Gastrocnemius medialis (tissue), 4 donors: Measurements from ENCODE around the gene UBE2E1. TPM values are rescaled to one million over a fixed set of nuclear protein-coding genes. Genes with fewer than 3 reads are reported as not detected.
A peak's percentile ranks its signal among the peaks of the same experiment; 100 is the strongest.
"Not testable (repeated sequence)": the region's sequence is repeated elsewhere in the genome, so short reads cannot be mapped to it uniquely, and the experiment has no call there.

Experiments
- ATAC-seq, 2 donors: fragments of 150-250 bp; one replicate each; pipeline ENCODE4 v1.9.1; 2016
- DNase-seq, 2 donors: peaks; one replicate each; pipeline ENCODE4 v3.0.0-alpha.2; 2019
- H3K27ac ChIP-seq, 4 donors: fragments of 200-600 bp; sonication (generic); 1 replicate in 1 of 4; 2 replicates in 3 of 4; pipeline ENCODE4 v1.5.1; 2016 to 2018; ENCODE audit warnings: mild to moderate bottlenecking in 2 of 4, moderate library complexity in 1 of 4
- H3K27me3 ChIP-seq, 3 donors: fragments of 200-600 bp; sonication (generic) in 2 of 3; 1 replicate in 1 of 3; 2 replicates in 2 of 3; pipeline versions ENCODE4 v1.5.1 to v1.6.0; 2016 to 2019; ENCODE audit warnings: mild to moderate bottlenecking in 1 of 3, moderate library complexity in 1 of 3
- H3K36me3 ChIP-seq, 2 donors: fragments of 200-600 bp; sonication (generic) in 1 of 2; one replicate each; pipeline ENCODE4 v1.5.1; 2017 to 2018
- H3K4me1 ChIP-seq, 2 donors: fragments of 200-600 bp; sonication (generic) in 1 of 2; one replicate each; pipeline ENCODE4 v1.5.1; 2016 to 2017; ENCODE audit warnings: mild to moderate bottlenecking in 2 of 2
- H3K4me3 ChIP-seq, 4 donors: fragments of 200-600 bp; sonication (generic) in 3 of 4; 1 replicate in 1 of 4; 2 replicates in 3 of 4; pipeline ENCODE4 v1.5.1; 2016 to 2019; ENCODE audit warnings: mild to moderate bottlenecking in 2 of 4
- H3K9me3 ChIP-seq, 3 donors: fragments of 200-600 bp; sonication (generic) in 2 of 3; 1 replicate in 1 of 3; 2 replicates in 2 of 3; pipeline ENCODE4 v1.5.1; 2016 to 2019
- CTCF ChIP-seq, 5 experiments: fragments of 450-650 bp in 3 of 5; fragments of 200-600 bp in 2 of 5; sonication (generic) in 2 of 5; IDR thresholded peaks in 4 of 5; conservative IDR thresholded peaks in 1 of 5; 1 replicate in 4 of 5; 2 replicates in 1 of 5; pipeline ENCODE4 v1.5.1; 2016 to 2019; ENCODE audit warnings: antibody characterized with exemption in 5 of 5, mild to moderate bottlenecking in 3 of 5, moderate library complexity in 3 of 5
- POLR2A ChIP-seq, 2 donors: fragments of 450-650 bp; IDR thresholded peaks; one replicate each; pipeline ENCODE4 v1.6.1; 2017; ENCODE audit warnings: antibody characterized with exemption in 2 of 2, mild to moderate bottlenecking in 2 of 2, moderate library complexity in 2 of 2
- in situ Hi-C, 4 donors: fragments of 200-750 bp; cut with MboI; loops; one replicate each; pipeline versions ENCODE4 v1.15.0 to v1.8.0; 2017; ENCODE audit warnings: low sequenced_read_pairs in 4 of 4
- intact Hi-C: fragments of 100-400 bp; cut with DNase I; formaldehyde crosslinking; loops from one replicate; pipeline ENCODE4 v1.15.1; 2023; ENCODE audit warnings: low total_unique reads
- total RNA-seq, 4 donors: library from RNA; depleted of rRNA; stranded (reverse); fragments of >200 nt; gene quantifications; one replicate each; pipeline versions ENCODE4 v1.1.0 to v1.2.3, GENCODE V29; 2016

Gene UBE2E1
- total RNA-seq, 4 donors from 2014 or later: 54.8 to 153 (median 109) TPM

GRCh38 chr3:23913873-23914743 is 108.4 kb downstream of the UBE2E1 start:
- in situ Hi-C loops: no loop called here
- no peak overlapping the region for H3K4me3 ChIP-seq
- ATAC-seq: no peak
- H3K36me3 ChIP-seq: peaks cover 0 to 18% of the 10 kb centered on the region in 2 donors
- H3K4me1 ChIP-seq: peaks cover 30 to 35% of the 10 kb centered on the region in 2 donors
- DNase-seq: no peak
- H3K27ac ChIP-seq: no peak overlapping the region
- TF ChIP-seq POLR2A (IDR thresholded peaks at IDR 0.05): no peak
- no peak for TF ChIP-seq CTCF (IDR thresholded peaks at IDR 0.05 in 4 of 5, conservative IDR thresholded peaks at IDR 0.05 in 1 of 5)
- H3K9me3 ChIP-seq: no peaks in the 10 kb centered on the region
- H3K27me3 ChIP-seq: no peaks in the 10 kb centered on the region
- intact Hi-C loops: no loop called here

DNA sequence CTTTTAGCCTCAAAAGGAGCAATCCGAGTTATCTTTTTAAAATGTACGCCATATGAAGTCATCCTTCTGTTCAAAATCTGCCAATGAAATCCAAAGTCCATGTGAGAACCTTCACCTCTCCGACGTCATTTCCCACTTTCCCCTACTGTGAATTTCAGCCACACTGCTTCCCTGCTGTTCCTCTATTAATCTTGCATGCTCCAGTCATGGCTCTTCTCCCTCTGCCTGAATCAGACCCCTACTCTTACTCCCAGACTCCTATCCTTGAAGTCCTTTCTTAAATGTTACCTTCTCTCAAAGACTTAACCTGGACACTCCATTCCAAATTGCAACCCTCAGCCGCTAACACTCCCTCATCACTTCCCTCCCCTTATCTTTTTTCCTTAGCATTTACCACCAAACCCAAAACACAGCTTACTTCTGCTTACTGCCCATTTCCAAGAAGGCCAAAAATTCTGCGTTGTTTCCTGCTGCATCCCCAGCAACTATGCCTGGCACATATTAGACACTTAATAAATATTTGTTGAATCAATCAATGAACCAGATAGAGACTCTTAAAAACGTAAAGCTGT is 109.9 kb downstream of the UBE2E1 start:
- Histone ChIP-seq H3K27me3 (no peaks in the 10 kb centered on the region), H3K4me3 (peak overlapping the region; percentile 83 to 96 (median 93)), H3K9me3 (no peaks in the 10 kb centered on the region), H3K4me1 (peaks cover 30 to 37% of the 10 kb centered on the region in 2 donors), H3K36me3 (peaks cover 0 to 24% of the 10 kb centered on the region in 2 donors), H3K27ac (peak overlapping the region; percentile 91 to 96 (median 92))
- ATAC-seq (no peak), DNase-seq (no peak)
- TF ChIP-seq POLR2A (IDR thresholded peaks at IDR 0.05) (no peak), CTCF (IDR thresholded peaks at IDR 0.05 in 4 of 5, conservative IDR thresholded peaks at IDR 0.05 in 1 of 5) (no peak)
- intact Hi-C loops: loop anchor here (2.0 kb wide), 1 partner anchor 27 kb away; no protein-coding TSS in a partner anchor
- in situ Hi-C loops: no loop called here

GRCh38 chr3:23916152-23916885 is 110.6 kb downstream of the UBE2E1 start:
- intact Hi-C loops: loop anchor here (2.0 kb wide), 1 partner anchor 28 kb away; no protein-coding TSS in a partner anchor
- Histone ChIP-seq H3K4me3 (peak overlapping the region; percentile 83 to 96 (median 93)), H3K27me3 (no peaks in the 10 kb centered on the region), H3K27ac (peak overlapping the region; percentile 91 to 96 (median 92)), H3K36me3 (peaks cover 0 to 23% of the 10 kb centered on the region in 2 donors), H3K9me3 (no peaks in the 10 kb centered on the region), H3K4me1 (peaks cover 30 to 37% of the 10 kb centered on the region in 2 donors)
- ATAC-seq (peak; percentile 63 to 65), DNase-seq (no peak)
- TF ChIP-seq CTCF (IDR thresholded peaks at IDR 0.05 in 4 of 5, conservative IDR thresholded peaks at IDR 0.05 in 1 of 5) (no peak), POLR2A (IDR thresholded peaks at IDR 0.05) (no peak)
- in situ Hi-C loops: no loop called here

GRCh38 chr3:23916886-23917678 is 111.3 kb downstream of the UBE2E1 start, which contains the start of the genes NKIRAS1 and RPL15:
Gene NKIRAS1 (minus strand): TSS chr3:23916990. CDS start chr3:23910904, 6,086 bp downstream.
Gene RPL15 (plus strand): TSS chr3:23917132. CDS start chr3:23917860, 728 bp downstream.
- Histone ChIP-seq H3K27ac (peak within 1 kb of the TSS; percentile 91 to 96 (median 92)), H3K36me3 (peaks cover 0 to 27% of the 10 kb centered on the region in 2 donors), H3K27me3 (no peaks in the 10 kb centered on the region), H3K4me1 (peaks cover 30 to 37% of the 10 kb centered on the region in 2 donors), H3K4me3 (peak within 1 kb of the TSS; percentile 83 to 96 (median 93)), H3K9me3 (no peaks in the 10 kb centered on the region)
- in situ Hi-C loops: no loop called here
- TF ChIP-seq POLR2A (IDR thresholded peaks at IDR 0.05): peak; percentile 97 to 98
- peak in 4 of 5 experiments; percentile 62 to 80 (median 74) for TF ChIP-seq CTCF (IDR thresholded peaks at IDR 0.05 in 4 of 5, conservative IDR thresholded peaks at IDR 0.05 in 1 of 5)
- intact Hi-C loops: loop anchor here (1.0 to 2.0 kb wide), 2 partner anchors 28 kb away; partner anchors contain the start of gene NR1D2
- ATAC-seq (peak; percentile 97), DNase-seq (peak; percentile 97 to 98)

- peaks cover 0 to 28% of the 10 kb centered on the region in 2 donors for H3K36me3 ChIP-seq
- intact Hi-C loops: loop anchor here (1.0 to 2.0 kb wide), 3 partner anchors 28 to 109 kb away; partner anchors contain the start of gene NR1D2
Observed at GRCh38 chr3:23917679-23918303, 112.0 kb downstream of the UBE2E1 start.

More at GRCh38 chr3:23917679-23918303, 112.0 kb downstream of the UBE2E1 start:
- peak overlapping the region; percentile 91 to 96 (median 92) for H3K27ac ChIP-seq
- H3K27me3 ChIP-seq, DNase-seq, in situ Hi-C loops, H3K9me3 ChIP-seq: not testable (repeated sequence)
- peaks cover 30 to 37% of the 10 kb centered on the region in 2 donors for H3K4me1 ChIP-seq
- peak; percentile 37 to 38 for ATAC-seq
- peak overlapping the region; percentile 83 to 96 (median 93) for H3K4me3 ChIP-seq
